ENCODE results near the gene POLL. TPM values are rescaled to one million over a fixed set of nuclear protein-coding genes. Genes with fewer than 3 reads are reported as not detected.

Gene POLL
- total RNA-seq, 1 experiment from 2014 or later, result 46.2 TPM

DNA sequence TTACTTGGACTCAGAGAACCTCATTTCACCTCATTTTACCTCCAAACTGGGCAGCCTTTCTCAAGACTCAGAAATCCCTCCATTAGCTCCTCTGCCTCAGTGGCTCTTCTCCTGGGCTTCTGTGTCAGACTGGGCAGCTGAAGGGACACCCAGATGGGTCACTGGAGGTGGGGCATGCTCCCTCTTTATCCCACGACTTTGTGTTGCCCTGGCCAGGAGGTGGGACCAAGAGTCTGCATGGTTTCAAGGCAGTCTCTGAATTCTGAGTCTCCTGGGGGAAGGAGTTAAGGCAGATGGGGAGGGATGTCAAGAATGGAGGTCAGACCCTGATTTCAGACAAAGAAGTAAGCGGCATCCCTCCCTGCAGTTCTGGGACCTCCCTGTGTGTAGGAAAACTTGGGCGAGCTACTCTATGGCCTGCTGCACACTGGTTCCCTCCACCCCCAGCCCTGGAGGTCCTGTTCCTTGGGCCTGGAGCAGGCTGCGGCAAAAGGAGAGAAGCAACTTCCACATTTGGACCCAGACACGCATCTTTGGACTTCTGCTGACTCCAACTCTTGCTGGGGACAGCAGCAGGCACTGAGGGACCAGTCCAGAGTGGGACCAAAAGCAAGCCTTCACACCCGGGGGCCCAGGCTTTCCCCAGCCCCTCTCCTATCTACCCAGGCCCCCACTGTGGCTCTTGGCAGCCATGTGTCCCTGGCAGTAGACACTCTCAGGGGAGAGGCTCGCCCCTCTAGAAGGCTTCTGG is 10.8 kb downstream of the POLL start (continued):
- TF ChIP-seq, protein P1, sequence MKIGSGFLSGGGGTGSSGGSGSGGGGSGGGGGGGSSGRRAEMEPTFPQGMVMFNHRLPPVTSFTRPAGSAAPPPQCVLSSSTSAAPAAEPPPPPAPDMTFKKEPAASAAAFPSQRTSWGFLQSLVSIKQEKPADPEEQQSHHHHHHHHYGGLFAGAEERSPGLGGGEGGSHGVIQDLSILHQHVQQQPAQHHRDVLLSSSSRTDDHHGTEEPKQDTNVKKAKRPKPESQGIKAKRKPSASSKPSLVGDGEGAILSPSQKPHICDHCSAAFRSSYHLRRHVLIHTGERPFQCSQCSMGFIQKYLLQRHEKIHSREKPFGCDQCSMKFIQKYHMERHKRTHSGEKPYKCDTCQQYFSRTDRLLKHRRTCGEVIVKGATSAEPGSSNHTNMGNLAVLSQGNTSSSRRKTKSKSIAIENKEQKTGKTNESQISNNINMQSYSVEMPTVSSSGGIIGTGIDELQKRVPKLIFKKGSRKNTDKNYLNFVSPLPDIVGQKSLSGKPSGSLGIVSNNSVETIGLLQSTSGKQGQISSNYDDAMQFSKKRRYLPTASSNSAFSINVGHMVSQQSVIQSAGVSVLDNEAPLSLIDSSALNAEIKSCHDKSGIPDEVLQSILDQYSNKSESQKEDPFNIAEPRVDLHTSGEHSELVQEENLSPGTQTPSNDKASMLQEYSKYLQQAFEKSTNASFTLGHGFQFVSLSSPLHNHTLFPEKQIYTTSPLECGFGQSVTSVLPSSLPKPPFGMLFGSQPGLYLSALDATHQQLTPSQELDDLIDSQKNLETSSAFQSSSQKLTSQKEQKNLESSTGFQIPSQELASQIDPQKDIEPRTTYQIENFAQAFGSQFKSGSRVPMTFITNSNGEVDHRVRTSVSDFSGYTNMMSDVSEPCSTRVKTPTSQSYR (CRISPR knock-in tag; IDR thresholded peaks at IDR 0.05), result no peak
- TF ChIP-seq NFE2L1 (CRISPR knock-in tag; IDR thresholded peaks at IDR 0.05) (no peak), NFYB (CRISPR knock-in tag; conservative IDR thresholded peaks at IDR 0.05; ENCODE audit: low read depth) (no peak), ZNF423 (CRISPR knock-in tag; IDR thresholded peaks at IDR 0.05) (no peak), TP53 (CRISPR knock-in tag; IDR thresholded peaks at IDR 0.05) (no peak), MXD4 (CRISPR knock-in tag; IDR thresholded peaks at IDR 0.05; ENCODE audit: borderline replicate concordance) (no peak), NR1H2 (CRISPR knock-in tag; IDR thresholded peaks at IDR 0.05) (no peak), OVOL2 (CRISPR knock-in tag; IDR thresholded peaks at IDR 0.05; ENCODE audit: borderline replicate concordance) (no peak), JUN (CRISPR knock-in tag; IDR thresholded peaks at IDR 0.05) (no peak)
- TF ChIP-seq, protein P2, sequence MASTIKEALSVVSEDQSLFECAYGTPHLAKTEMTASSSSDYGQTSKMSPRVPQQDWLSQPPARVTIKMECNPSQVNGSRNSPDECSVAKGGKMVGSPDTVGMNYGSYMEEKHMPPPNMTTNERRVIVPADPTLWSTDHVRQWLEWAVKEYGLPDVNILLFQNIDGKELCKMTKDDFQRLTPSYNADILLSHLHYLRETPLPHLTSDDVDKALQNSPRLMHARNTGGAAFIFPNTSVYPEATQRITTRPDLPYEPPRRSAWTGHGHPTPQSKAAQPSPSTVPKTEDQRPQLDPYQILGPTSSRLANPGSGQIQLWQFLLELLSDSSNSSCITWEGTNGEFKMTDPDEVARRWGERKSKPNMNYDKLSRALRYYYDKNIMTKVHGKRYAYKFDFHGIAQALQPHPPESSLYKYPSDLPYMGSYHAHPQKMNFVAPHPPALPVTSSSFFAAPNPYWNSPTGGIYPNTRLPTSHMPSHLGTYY (CRISPR knock-in tag; IDR thresholded peaks at IDR 0.05), result no peak
- TF ChIP-seq, protein P3, sequence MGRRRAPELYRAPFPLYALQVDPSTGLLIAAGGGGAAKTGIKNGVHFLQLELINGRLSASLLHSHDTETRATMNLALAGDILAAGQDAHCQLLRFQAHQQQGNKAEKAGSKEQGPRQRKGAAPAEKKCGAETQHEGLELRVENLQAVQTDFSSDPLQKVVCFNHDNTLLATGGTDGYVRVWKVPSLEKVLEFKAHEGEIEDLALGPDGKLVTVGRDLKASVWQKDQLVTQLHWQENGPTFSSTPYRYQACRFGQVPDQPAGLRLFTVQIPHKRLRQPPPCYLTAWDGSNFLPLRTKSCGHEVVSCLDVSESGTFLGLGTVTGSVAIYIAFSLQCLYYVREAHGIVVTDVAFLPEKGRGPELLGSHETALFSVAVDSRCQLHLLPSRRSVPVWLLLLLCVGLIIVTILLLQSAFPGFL (CRISPR knock-in tag; IDR thresholded peaks at IDR 0.05; ENCODE audit: borderline replicate concordance), result no peak
- TF ChIP-seq, protein P4, sequence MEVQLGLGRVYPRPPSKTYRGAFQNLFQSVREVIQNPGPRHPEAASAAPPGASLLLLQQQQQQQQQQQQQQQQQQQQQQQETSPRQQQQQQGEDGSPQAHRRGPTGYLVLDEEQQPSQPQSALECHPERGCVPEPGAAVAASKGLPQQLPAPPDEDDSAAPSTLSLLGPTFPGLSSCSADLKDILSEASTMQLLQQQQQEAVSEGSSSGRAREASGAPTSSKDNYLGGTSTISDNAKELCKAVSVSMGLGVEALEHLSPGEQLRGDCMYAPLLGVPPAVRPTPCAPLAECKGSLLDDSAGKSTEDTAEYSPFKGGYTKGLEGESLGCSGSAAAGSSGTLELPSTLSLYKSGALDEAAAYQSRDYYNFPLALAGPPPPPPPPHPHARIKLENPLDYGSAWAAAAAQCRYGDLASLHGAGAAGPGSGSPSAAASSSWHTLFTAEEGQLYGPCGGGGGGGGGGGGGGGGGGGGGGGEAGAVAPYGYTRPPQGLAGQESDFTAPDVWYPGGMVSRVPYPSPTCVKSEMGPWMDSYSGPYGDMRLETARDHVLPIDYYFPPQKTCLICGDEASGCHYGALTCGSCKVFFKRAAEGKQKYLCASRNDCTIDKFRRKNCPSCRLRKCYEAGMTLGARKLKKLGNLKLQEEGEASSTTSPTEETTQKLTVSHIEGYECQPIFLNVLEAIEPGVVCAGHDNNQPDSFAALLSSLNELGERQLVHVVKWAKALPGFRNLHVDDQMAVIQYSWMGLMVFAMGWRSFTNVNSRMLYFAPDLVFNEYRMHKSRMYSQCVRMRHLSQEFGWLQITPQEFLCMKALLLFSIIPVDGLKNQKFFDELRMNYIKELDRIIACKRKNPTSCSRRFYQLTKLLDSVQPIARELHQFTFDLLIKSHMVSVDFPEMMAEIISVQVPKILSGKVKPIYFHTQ (CRISPR knock-in tag; IDR thresholded peaks at IDR 0.05), result no peak

DNA sequence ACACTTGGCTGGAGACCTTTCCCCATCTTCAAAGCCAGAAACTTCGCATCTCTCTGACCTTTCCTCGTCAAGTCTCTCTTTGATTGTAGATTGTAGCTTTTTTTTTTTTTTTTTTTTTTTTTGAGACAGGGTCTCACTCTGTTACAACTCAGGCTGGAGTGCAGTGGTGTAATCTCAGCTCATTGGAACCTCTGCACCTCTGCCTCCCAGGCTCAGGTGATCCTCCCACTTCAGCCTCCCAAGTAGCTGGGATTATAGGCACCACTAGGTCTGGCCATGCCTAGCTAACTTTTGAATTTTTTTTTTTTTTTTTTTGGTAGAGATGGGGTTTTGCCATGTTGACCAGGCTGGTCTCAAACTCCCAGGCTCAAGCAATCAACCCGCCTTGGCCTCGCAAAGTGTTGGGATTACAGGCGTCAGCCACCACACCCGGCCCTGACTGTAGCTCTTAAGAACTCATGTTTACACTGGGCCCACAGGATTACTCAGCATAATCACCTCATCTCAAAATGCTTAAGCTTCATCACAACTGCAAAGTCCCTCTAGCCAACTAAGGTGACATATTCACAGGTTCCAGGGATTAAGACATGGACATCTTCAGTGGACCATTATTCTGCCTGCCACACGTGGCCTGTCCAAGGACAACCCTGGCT is 11.7 kb downstream of the POLL start:
- POLR2A ChIA-PET, result interaction anchor here (0.5 to 0.7 kb wide), 2 partner anchors 177 to 242 kb away, joined by 3 to 6 read pairs; partner anchors contain the start of gene OGA
- H3K4me3 Mint-ChIP-seq, result no peak overlapping the region
- TF ChIP-seq, protein P5, sequence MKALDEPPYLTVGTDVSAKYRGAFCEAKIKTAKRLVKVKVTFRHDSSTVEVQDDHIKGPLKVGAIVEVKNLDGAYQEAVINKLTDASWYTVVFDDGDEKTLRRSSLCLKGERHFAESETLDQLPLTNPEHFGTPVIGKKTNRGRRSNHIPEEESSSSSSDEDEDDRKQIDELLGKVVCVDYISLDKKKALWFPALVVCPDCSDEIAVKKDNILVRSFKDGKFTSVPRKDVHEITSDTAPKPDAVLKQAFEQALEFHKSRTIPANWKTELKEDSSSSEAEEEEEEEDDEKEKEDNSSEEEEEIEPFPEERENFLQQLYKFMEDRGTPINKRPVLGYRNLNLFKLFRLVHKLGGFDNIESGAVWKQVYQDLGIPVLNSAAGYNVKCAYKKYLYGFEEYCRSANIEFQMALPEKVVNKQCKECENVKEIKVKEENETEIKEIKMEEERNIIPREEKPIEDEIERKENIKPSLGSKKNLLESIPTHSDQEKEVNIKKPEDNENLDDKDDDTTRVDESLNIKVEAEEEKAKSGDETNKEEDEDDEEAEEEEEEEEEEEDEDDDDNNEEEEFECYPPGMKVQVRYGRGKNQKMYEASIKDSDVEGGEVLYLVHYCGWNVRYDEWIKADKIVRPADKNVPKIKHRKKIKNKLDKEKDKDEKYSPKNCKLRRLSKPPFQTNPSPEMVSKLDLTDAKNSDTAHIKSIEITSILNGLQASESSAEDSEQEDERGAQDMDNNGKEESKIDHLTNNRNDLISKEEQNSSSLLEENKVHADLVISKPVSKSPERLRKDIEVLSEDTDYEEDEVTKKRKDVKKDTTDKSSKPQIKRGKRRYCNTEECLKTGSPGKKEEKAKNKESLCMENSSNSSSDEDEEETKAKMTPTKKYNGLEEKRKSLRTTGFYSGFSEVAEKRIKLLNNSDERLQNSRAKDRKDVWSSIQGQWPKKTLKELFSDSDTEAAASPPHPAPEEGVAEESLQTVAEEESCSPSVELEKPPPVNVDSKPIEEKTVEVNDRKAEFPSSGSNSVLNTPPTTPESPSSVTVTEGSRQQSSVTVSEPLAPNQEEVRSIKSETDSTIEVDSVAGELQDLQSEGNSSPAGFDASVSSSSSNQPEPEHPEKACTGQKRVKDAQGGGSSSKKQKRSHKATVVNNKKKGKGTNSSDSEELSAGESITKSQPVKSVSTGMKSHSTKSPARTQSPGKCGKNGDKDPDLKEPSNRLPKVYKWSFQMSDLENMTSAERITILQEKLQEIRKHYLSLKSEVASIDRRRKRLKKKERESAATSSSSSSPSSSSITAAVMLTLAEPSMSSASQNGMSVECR (CRISPR knock-in tag; IDR thresholded peaks at IDR 0.05; ENCODE audit: borderline replicate concordance), result no peak
- TF ChIP-seq, protein P6, sequence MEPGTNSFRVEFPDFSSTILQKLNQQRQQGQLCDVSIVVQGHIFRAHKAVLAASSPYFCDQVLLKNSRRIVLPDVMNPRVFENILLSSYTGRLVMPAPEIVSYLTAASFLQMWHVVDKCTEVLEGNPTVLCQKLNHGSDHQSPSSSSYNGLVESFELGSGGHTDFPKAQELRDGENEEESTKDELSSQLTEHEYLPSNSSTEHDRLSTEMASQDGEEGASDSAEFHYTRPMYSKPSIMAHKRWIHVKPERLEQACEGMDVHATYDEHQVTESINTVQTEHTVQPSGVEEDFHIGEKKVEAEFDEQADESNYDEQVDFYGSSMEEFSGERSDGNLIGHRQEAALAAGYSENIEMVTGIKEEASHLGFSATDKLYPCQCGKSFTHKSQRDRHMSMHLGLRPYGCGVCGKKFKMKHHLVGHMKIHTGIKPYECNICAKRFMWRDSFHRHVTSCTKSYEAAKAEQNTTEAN (CRISPR knock-in tag; IDR thresholded peaks at IDR 0.05), result no peak
- TF ChIP-seq, protein P3 (CRISPR knock-in tag; IDR thresholded peaks at IDR 0.05; ENCODE audit: borderline replicate concordance), result no peak
- no peak for TF ChIP-seq ZNF219 (CRISPR knock-in tag; IDR thresholded peaks at IDR 0.05; ENCODE audit: borderline replicate concordance)
- TF ChIP-seq TEAD1 (CRISPR knock-in tag; IDR thresholded peaks at IDR 0.05), result no peak

More for the DNA sequence above, 11.7 kb downstream of the POLL start:
- CTCF ChIA-PET, result interaction anchor here (0.6 to 2.0 kb wide), 6 partner anchors 11 to 288 kb away, joined by 3 to 10 read pairs (median 3); partner anchors contain the start of gene POLL
- DNase-seq (ENCODE audit: low spot score), result no peak
- no peak overlapping the region for H3K27ac Mint-ChIP-seq
- peaks cover 27% of the 10 kb centered on the region for H3K27me3 Mint-ChIP-seq (ENCODE audit: low read depth)
- H3K4me1 Mint-ChIP-seq, result peaks cover 21% of the 10 kb centered on the region
- peaks cover 3% of the 10 kb centered on the region; the same call in 1 of the 2 replicates for H3K9me3 Mint-ChIP-seq
- no peak for ATAC-seq
- H3K36me3 Mint-ChIP-seq, result peaks cover 18% of the 10 kb centered on the region

All from WTC11 (cell line).